GM10847 (cell line): Measurements from ENCODE around the gene HLA-DOB.
A peak's percentile ranks its signal among the peaks of the same experiment; 100 is the strongest.

ENCODE experiments used
- POLR2A ChIP-seq: IDR thresholded peaks from 2 replicates; pipeline ENCODE4 v1.6.1; 2011; ENCODE audit not compliant: insufficient read length; ENCODE audit errors: extremely low read depth

The HLA-DOB gene

DNA sequence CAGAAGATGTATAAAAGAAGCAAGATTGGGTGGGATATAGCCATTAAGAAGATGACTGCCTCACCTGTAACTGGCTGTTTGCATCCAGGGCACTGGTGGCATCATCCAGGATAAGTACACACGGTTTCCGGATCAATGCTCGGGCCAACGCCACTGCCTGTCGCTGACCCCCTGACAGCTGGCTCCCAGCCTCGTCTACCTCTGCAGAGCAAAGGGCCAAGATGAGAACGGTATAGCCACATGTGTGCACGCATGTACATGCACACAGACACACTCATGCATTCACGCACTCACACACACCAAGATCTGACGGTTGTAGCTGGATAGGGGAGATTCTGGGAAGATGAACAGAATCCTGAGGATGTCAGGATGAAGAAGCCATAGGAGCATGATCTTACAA lies 30.2 kb upstream of the HLA-DOB start:
- no peak for TF ChIP-seq POLR2A

DNA sequence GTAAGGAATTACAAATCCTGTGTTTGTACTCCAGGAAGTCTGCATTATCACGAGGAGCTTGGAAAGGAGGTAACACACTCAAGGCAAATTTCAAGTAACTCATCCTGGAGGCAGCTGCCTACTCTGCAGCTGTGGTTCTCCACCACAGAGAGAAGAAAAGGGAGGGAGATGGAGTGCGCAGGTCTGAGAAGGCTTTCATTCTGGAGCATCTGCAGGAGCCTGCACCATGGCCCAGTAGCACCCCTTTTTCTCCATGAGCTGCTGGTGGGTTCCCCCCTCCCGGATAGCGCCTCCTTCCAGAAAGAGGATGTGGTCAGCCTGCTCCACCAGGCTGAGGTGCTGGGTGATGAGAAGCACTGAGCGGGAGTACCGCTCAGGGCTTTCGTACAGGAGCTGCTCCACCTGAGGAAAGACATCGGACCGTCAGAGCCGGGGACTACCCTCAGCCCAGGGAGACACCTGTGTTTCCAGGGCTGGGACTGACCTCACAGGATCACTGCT lies 28.6 kb upstream of the HLA-DOB start:
- TF ChIP-seq POLR2A = peak; percentile 35

DNA sequence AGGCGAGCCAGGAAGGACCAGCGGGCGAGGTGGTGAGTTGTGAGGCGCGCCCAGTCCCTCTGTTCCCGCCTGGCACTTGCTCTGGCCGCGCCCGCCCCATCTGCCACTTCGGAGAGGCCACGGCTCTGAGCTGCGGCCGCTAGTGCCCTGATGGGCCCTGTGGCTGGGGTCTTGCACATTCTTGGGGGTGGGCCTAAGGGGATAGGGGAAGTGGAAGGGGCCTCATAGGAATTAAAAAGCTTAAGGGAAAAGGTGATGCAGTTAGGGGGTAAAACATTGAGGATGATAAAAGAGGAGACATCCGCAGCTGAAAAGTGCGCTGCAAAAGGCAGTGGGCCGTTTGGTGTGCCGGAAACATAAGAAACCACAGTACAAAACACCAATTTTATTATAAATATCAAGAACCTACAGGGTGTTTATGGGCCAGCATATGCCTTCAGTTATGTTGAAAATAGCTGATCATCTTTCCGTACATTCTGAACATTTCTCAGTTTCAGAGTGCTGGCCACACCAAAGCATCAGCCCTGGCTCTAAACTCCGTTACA lies 28.1 kb upstream of the HLA-DOB start:
- TF ChIP-seq POLR2A = peak; percentile 91

DNA sequence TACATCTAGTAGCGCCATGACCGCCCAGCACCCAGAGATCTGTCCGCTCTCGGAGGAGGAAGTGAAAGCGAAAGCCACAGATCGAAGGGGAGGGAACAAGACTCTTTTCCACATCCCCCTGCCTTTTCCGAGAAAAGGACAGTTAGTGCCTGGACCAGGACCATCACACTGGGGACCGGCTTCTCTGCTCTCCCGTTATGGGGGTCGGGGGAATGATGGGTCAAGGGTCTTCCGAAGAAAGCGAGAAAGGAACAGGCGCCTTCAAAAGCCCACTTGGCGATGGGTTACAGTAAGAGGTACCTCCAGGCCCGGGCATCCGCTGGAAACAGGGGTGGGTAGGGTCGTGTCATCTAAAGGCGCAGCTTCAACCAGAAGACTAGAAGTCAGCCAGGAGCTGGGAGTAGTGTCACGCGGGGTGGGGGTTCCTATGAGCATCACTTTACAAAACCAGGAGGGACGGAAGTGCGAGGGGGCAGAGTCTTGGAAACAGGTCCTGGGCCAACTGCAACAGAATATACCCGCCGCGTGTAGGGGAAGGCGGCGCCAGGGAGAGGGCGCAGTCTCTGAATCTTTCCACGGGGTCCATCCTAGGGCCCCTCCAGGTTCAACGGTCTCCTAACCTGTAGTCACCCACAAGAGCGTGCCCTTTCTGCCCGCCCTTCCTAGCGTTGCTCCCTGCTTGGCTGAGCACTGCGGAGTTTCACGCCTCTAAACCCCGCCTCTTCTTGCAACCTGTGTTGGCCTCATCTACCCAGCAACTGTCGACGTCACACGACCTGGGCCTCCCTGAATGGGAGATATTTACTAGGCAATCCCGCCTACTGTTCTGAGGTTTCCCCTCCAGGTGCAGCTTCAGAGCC lies 27.4 kb upstream of the HLA-DOB start, which contains the start of gene PSMB8:
Gene PSMB8, minus strand, starts transcription at position 69 of the 860 bp plus-strand sequence. Its CDS starts 51 bp downstream, at position 18.
- peak; percentile 7 for TF ChIP-seq POLR2A

DNA sequence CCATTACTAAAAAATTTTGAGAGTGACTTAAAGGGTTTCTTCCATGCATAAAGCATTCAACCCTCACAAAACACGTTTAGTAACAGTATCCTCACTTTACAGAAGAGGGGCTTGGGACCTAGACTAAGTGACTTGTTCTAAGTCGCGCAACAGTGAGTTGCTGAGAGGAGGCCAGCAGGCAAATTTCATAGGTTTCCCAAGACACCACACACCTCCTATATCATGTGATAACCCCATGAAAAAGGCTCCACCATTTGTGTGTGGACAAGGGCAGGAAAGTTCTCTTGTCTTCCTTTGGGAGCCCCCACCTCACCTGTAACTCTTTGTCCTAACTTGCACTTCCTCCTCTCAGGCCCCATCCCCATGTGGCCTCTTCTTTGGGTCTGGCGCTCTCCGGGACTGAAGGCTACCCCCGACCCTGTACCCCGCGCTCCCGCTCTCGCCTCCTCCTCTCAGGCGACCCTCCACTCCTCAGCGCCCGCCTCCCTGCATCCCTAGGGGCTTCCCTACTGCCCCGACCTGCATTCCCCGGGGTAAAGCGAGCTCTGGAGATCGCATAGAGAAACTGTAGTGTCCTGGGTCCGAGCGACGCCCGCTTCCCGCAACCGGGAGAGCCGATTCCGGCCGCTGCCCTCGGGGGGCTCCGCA lies 26.7 kb upstream of the HLA-DOB start:
- TF ChIP-seq POLR2A = peak; percentile 82

DNA sequence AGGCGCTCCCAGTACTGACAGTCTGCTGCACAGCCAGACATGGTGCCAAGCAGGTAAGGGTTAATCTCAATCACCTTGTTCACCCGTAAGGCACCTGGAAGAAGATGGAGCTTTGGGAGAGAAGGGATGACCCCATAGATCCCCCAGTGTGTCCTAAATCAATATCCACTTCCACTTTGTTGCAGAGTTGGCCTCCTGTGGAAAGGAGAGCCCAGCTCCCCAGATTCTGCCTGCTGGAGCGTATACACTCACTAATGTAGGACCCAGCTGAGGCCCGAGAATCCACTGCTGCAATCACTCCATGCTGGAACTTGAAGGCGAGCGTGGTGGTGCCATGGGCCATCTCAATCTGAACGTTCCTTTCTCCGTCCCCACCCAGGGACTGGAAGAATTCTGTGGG lies 25.9 kb upstream of the HLA-DOB start:
- no peak for TF ChIP-seq POLR2A

DNA sequence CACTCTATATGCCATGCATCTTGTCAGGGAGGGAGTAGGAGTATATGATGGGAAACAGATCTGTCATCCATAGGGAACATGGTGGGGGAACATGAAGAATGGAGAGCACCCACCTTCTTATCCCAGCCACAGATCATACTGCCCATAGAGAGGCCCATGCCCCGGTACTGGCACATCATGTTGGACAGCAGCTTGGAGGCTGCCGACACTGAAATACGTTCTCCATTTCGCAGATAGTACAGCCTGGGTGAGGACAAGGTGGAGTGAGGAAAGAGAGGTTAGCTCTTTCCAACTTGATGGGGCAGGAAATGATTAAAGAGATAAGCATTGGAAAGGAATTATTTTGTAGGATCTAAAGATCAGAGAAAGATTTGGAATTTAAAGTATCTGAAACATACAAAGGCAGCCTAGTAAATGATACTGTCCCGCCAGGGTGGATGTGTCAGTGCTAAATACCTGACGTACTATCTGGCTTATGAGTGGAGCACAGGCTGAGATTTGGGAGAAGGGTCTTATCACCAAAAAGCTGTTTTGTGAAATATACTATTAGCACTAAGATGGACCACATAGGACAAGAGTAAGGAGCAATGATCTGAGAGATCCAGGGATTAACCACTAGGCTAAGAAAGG lies 25.3 kb upstream of the HLA-DOB start:
- no peak for TF ChIP-seq POLR2A

DNA sequence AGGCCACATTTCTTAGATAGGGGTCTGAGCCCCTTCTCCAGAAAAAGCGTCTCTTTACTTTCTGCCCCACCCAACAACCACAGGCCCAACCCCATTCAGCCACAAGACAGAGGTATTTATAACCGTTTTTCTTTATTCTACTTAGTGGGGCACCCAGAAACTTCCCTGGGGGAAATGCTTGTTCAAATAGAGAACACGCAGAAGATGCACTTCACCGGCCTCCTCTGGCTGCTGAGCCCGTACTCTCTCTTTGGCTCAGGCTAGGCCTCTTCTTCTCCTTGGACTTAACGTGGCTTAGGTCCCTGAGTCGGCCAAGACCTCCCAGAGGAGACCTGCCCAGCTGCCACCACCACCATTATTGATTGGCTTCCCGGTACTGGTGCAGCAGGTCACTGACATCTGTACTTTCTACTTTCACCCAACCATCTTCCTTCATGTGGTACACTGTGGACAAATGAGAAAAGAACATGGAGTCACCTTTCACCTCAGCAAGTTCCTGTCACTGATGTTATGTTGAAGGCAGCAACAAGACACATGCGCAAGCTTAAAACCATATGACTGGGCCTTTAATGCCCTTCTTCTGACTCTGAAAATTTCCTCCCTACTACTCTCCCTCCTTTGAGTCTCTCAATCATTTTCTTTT lies 23.9 kb upstream of the HLA-DOB start:
- TF ChIP-seq POLR2A = peak; percentile 16

DNA sequence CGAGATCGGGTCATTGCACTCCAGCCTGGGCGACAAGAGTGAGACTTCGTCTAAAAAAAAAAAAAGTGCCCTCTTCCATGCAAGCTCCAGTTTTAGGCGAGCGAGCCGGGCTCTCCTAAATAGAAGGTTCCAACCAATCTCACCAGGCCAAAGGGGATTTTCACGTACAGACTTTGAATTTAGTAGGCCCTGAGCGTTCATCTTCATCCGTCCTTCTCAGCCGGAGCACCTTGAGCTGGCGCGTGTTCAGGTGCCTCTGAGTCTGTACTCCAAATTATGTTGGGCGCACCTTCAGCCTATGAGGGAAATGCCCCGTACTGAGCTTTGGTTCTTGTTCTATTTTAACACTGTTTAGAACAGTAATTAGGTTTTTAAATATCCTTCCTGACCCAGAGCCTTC lies 22.6 kb upstream of the HLA-DOB start:
- TF ChIP-seq POLR2A = no peak

DNA sequence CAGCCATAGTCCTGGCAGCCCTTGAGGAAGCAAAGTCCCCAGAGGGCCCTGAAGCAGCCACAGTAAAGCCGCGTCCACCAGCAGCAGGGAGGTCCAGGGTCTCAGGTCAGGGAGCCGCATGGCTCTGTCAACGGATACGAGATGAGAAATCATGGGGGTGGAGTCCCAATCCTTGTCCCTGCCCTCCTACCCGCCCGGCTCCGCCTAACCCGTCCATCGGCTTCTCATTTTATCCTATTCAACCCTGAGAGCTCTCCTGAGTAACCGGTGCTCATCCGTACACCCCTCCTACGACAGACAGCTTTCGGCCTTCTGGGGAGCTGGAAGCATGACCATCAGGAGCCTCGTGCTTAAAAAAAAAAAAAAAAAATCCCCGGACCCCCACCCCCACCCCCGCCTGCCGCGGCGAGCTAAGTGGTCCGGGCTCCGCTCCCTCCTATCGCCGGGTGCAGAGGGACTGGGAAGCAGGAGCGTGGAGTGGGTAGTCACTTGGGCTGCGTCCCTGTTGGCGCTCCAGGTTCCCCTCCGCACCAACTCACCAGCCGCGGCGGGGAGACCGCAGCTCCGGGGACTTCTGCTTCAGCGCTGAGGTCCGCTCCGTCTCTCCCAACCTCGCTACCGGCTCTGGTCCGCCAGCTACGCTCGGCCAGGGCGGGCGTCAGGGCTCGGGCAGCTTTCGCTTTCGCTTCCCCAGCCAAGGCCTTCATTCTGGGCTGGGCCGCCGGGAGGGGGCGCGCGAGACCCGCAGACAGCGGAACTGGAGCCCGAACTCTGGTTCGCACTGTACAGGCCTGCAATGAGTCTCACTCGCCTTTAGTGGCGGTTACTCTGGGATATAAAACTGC lies 21.5 kb upstream of the HLA-DOB start, which contains the start of gene TAP2:
Gene TAP2, minus strand, starts transcription at position 626 of the 845 bp plus-strand sequence. Its CDS starts 506 bp downstream, at position 120.
- TF ChIP-seq POLR2A = peak; percentile 67

DNA sequence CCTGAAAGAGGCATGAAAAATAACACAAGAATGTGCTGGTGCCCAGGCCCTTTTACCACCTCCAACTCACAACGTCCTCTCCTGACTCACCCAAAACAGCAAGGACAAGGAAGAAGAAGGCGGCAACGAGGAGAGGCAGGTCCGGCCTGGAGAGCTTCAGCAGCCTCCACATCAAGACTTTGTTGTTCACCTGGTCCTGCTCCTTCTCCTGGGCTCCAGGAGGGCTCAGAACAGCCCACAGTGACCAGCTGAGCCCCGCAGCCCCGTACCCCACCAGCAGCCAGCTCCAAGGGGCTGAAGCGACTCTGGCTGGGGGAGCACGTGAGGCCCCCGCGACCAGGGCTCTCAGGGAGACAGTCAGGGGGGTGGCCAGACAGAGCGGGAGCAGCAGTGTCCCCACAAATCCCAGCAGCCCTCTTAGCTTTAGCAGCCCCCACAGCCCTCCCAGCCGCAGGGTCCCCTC lies 20.9 kb upstream of the HLA-DOB start:
- TF ChIP-seq POLR2A = no peak

DNA sequence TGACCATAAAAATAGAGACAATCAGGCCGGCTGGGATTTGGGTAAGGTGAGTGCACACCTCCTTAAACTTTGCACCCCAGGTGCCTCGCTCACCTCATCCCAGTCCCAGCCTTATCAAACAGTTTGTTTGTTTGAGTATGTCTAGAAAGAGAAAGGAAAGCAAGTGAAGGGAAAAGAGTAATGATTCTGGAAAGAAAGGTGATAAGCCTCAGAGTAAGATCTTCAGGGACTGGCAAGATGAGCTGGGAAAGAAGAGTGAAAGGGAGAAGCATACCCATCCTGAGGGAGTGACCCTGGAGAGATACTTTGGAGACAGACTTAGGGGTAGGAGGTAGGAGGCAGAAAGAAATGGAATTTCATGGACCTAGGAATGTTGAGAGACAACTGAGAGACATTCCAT lies 20.1 kb upstream of the HLA-DOB start:
- no peak for TF ChIP-seq POLR2A

DNA sequence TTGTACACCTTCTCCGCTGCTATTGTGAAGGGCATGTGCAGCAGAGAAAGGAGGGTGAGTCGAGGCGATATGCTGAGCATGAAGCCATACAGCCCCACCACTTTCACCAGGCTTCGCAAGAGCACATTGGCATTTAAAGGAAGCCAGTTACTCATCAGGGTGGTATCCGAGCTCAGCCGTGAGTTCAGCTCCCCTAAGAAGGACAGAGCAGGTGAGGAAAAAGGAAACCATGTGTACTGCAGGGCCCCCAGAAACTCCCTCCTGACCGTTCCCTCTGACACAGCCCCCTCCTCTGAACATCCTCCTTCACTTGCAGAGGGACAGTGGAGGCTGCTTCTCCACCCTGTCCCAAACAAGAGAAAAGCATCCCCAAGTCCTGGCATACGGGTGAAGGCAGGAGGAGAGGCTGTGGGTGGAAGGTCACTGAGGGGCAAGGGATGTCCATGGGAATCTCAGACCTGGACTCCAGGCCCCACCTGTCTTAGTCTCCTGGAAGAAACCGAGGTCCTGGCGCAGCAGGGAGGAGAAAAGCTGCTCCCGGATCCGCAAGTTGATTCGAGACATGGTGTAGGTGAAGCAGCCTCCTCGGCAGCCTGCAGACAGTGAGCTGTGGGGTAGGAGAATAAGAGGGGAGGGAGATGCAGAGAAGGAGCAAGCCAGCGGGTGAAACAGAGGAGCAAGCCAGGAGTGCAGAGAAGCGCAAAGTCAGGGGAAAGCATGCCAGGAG lies 18.5 kb upstream of the HLA-DOB start:
- no peak for TF ChIP-seq POLR2A
